IMR-90 (cell line): Measurements from ENCODE around the gene TIAM1. TPM values are rescaled to one million over a fixed set of nuclear protein-coding genes. Genes with fewer than 3 reads are reported as not detected.

ENCODE experiments used
- ATAC-seq: fragments of 200-7000 bp; cut with Tn5 transposase; 2 replicates; pipeline ENCODE4 v1.9.1; 2020; ENCODE audit warnings: low read depth, mild to moderate bottlenecking, moderate library complexity
- BruUV-seq: library from RNA; stranded (reverse); fragments of 400-500 nt; replicated peaks from 2 replicates; lab custom pipeline; 2021; lab: Mats Ljungman, UMichigan
- CTCF ChIA-PET: fragments of 300-600 bp; formaldehyde crosslinking; extraction: SDS; loops from one replicate; lab custom pipeline; 2021; ENCODE audit warnings: antibody characterized with exemption; lab: Yijun Ruan, JAX
- POLR2A ChIA-PET: fragments of 300-600 bp; sonication (Branson Sonifier 250); formaldehyde crosslinking; loops from one replicate; lab custom pipeline; 2022; ENCODE audit warnings: antibody characterized with exemption; ENCODE audit not compliant: unreplicated experiment; lab: Charles Lee
- DNase-seq: peaks from one replicate; pipeline ENCODE4 v3.0.0; 2013
- H2AFZ ChIP-seq: replicated peaks from 2 replicates; pipeline ENCODE3; 2013; ENCODE audit warnings: low read length, mild to moderate bottlenecking; ENCODE audit not compliant: poor library complexity
- H2AK5ac ChIP-seq: 2 replicates; pipeline ENCODE4 v1.6.1; 2013; ENCODE audit warnings: low read depth, low read length, inconsistent platforms
- H2AK9ac ChIP-seq: replicated peaks from 2 replicates; pipeline ENCODE3; 2013; ENCODE audit warnings: mild to moderate bottlenecking, low read depth, low read length, moderate library complexity; ENCODE audit not compliant: poor library complexity
- H2BK120ac ChIP-seq: 2 replicates; pipeline ENCODE4 v1.6.1; 2013; ENCODE audit warnings: low read depth, low read length, inconsistent platforms
- H2BK15ac ChIP-seq: 3 replicates; pipeline ENCODE4 v1.6.1; 2013; ENCODE audit warnings: low read depth, low read length, inconsistent platforms
- H2BK20ac ChIP-seq: 2 replicates; pipeline ENCODE4 v1.6.1; 2013; ENCODE audit warnings: low read depth, mild to moderate bottlenecking, inconsistent platforms, low read length, moderate library complexity
- H2BK5ac ChIP-seq: 2 replicates; pipeline ENCODE4 v1.6.1; 2013; ENCODE audit warnings: mild to moderate bottlenecking, low read depth, low read length, inconsistent platforms; ENCODE audit not compliant: poor library complexity, severe bottlenecking
- H3K14ac ChIP-seq: replicated peaks from 2 replicates; pipeline ENCODE4 v1.6.1; 2013; ENCODE audit warnings: low read depth, low read length, inconsistent platforms
- H3K18ac ChIP-seq: 2 replicates; pipeline ENCODE4 v1.6.1; 2013; ENCODE audit warnings: low read depth, low read length, control low read depth
- H3K23ac ChIP-seq: 2 replicates; pipeline ENCODE4 v1.6.1; 2013; ENCODE audit warnings: low read depth, low read length, inconsistent platforms
- H3K27ac ChIP-seq: 2 replicates; pipeline ENCODE4 v1.5.1; 2013; ENCODE audit warnings: mild to moderate bottlenecking, control low read depth, low read length; ENCODE audit not compliant: insufficient read depth
- H3K27me3 ChIP-seq: 2 replicates; pipeline ENCODE4 v1.6.1; 2013; ENCODE audit warnings: low read length; ENCODE audit not compliant: control insufficient read depth, insufficient read depth
- H3K36me3 ChIP-seq: 2 replicates; pipeline ENCODE4 v1.6.1; 2013; ENCODE audit warnings: low read length, mixed read lengths; ENCODE audit not compliant: control insufficient read depth, insufficient read depth
- H3K4ac ChIP-seq: 2 replicates; pipeline ENCODE4 v1.6.1; 2013; ENCODE audit warnings: low read depth, low read length, inconsistent platforms
- H3K4me1 ChIP-seq: 2 replicates; pipeline ENCODE4 v1.6.1; 2013; ENCODE audit warnings: low read length, mixed read lengths; ENCODE audit not compliant: control insufficient read depth, insufficient read depth
- H3K4me2 ChIP-seq: 2 replicates; pipeline ENCODE4 v1.6.1; 2013; ENCODE audit warnings: low read depth, mild to moderate bottlenecking, control low read depth, low read length, moderate library complexity
- H3K4me3 ChIP-seq: 2 replicates; pipeline ENCODE4 v1.5.1; 2013; ENCODE audit warnings: low read depth, mild to moderate bottlenecking, control low read depth, low read length, moderate library complexity; ENCODE audit not compliant: insufficient read depth
- H3K56ac ChIP-seq: 2 replicates; pipeline ENCODE4 v1.6.1; 2013; ENCODE audit warnings: low read length, inconsistent platforms; ENCODE audit not compliant: insufficient read depth; ENCODE audit errors: extremely low read depth
- H3K79me1 ChIP-seq, 2 experiments: 2 replicates each; pipeline ENCODE4 v1.6.1; 2013; ENCODE audit warnings: low read length in 2 of 2, inconsistent platforms in 1 of 2, low read depth in 1 of 2
- H3K9ac ChIP-seq: 2 replicates; pipeline ENCODE4 v1.6.1; 2013; ENCODE audit warnings: low read depth, low read length, control low read depth
- H3K9me1 ChIP-seq: 2 replicates; pipeline ENCODE4 v1.6.1; 2013; ENCODE audit warnings: low read length, inconsistent platforms; ENCODE audit not compliant: insufficient read depth
- H3K9me3 ChIP-seq: 2 replicates; pipeline ENCODE4 v1.6.1; 2013; ENCODE audit warnings: low read length; ENCODE audit not compliant: control insufficient read depth, insufficient read depth
- H4K20me1 ChIP-seq: 2 replicates; pipeline ENCODE4 v1.6.1; 2013; ENCODE audit warnings: low read length, inconsistent platforms; ENCODE audit not compliant: insufficient read depth
- H4K5ac ChIP-seq: 2 replicates; pipeline ENCODE4 v1.6.1; 2013; ENCODE audit warnings: mild to moderate bottlenecking, low read depth, low read length, control low read depth
- H4K8ac ChIP-seq, 2 experiments: 2 replicates each; pipeline ENCODE4 v1.6.1; 2013; ENCODE audit warnings: low read depth in 2 of 2, low read length in 2 of 2, control low read depth in 1 of 2, inconsistent platforms in 1 of 2
- H4K91ac ChIP-seq: 2 replicates; pipeline ENCODE4 v1.6.1; 2013; ENCODE audit warnings: low read depth, low read length, inconsistent platforms; ENCODE audit not compliant: insufficient read depth
- CEBPB ChIP-seq: IDR thresholded peaks from 2 replicates; pipeline ENCODE4 v1.6.1; 2012; ENCODE audit warnings: low read depth, low read length, improper control_type of control experiment
- CHD1 ChIP-seq: IDR thresholded peaks from 2 replicates; pipeline ENCODE4 v1.6.1; 2012; ENCODE audit warnings: low read depth, low read length, improper control_type of control experiment
- FOS ChIP-seq: fragments of 150-350 bp; IDR thresholded peaks from 2 replicates; pipeline ENCODE4 v1.6.1; 2016; ENCODE audit warnings: low read depth, low read length
- MAFK ChIP-seq: IDR thresholded peaks from 2 replicates; pipeline ENCODE4 v1.6.1; 2012; ENCODE audit warnings: low read depth, low read length, improper control_type of control experiment
- MAZ ChIP-seq: IDR thresholded peaks from 2 replicates; pipeline ENCODE4 v1.6.1; 2012; ENCODE audit warnings: low read depth, mild to moderate bottlenecking, low read length, improper control_type of control experiment, moderate library complexity, borderline replicate concordance
- MXI1 ChIP-seq: IDR thresholded peaks from 2 replicates; pipeline ENCODE4 v1.6.1; 2012; ENCODE audit warnings: low read depth, mild to moderate bottlenecking, low read length, moderate library complexity, borderline replicate concordance
- POLR2A ChIP-seq: IDR thresholded peaks from 2 replicates; pipeline ENCODE4 v1.6.1; 2012; ENCODE audit warnings: mild to moderate bottlenecking, low read depth, low read length
- RAD21 ChIP-seq: IDR thresholded peaks from 2 replicates; pipeline ENCODE4 v1.6.1; 2012; ENCODE audit warnings: low read length, improper control_type of control experiment
- RCOR1 ChIP-seq: IDR thresholded peaks from 2 replicates; pipeline ENCODE4 v1.6.1; 2012; ENCODE audit warnings: mild to moderate bottlenecking, low read length, improper control_type of control experiment; ENCODE audit not compliant: insufficient replicate concordance
- SMC3 ChIP-seq: fragments of 150-350 bp; IDR thresholded peaks from 2 replicates; pipeline ENCODE4 v1.6.1; 2016; ENCODE audit warnings: low read depth, mild to moderate bottlenecking, antibody characterized with exemption, low read length, moderate library complexity
- whole genome bisulfite sequencing, 2 experiments: methylation state at CpG; one replicate each; pipeline versions ENCODE4 v1.1.5 to v1.1.7; 2013; ENCODE audit warnings: missing lambda C conversion rate in 2 of 2; ENCODE audit not compliant: insufficient read length in 1 of 2; ENCODE audit errors: extremely low coverage in 2 of 2; 5-methylcytosine and 5-hydroxymethylcytosine counted together
- dilution Hi-C: fragments of 300-500 bp; cut with HindIII; formaldehyde crosslinking; loops from one replicate; pipeline ENCODE4 v1.14.3; 2018; ENCODE audit warnings: low sequenced_read_pairs; ENCODE audit not compliant: unreplicated experiment
- in situ Hi-C: fragments of 300-500 bp; cut with MboI; formaldehyde crosslinking; loops from 3 replicates; pipeline ENCODE4 v1.14.3; 2019; ENCODE audit warnings: low sequenced_read_pairs, inconsistent platforms, mixed read lengths
- intact Hi-C: fragments of 100-400 bp; cut with micrococcal nuclease; formaldehyde crosslinking; loops from 2 replicates; pipeline ENCODE4 v1.10.0; 2022
- polyA plus RNA-seq, 3 experiments: library from polyadenylated mRNA; depleted of rRNA; stranded (reverse); fragments of >200 nt; gene quantifications; 2 replicates each; pipeline ENCODE4 v1.2.3, GENCODE V29; 2012; ENCODE audit warnings: low replicate concordance in 1 of 3
- total RNA-seq: library from RNA; depleted of rRNA; stranded (reverse); fragments of >200 nt; gene quantifications from 2 replicates; pipeline ENCODE4 v1.2.3, GENCODE V29; 2012
- TF ChIP-seq, protein P1 (sequence below): fragments of 150-350 bp; IDR thresholded peaks from 2 replicates; pipeline ENCODE4 v1.6.1; 2016; ENCODE audit warnings: low read depth, mild to moderate bottlenecking, low read length, moderate library complexity, borderline replicate concordance
- TF ChIP-seq, protein P2 (sequence below): fragments of 150-350 bp; IDR thresholded peaks from 2 replicates; pipeline ENCODE4 v1.6.1; 2017; ENCODE audit warnings: mild to moderate bottlenecking, antibody characterized with exemption, low read length, low read depth
- TF ChIP-seq, protein P3 (sequence below): conservative IDR thresholded peaks from 2 replicates; pipeline ENCODE4 v1.5.1; 2012; ENCODE audit warnings: mild to moderate bottlenecking, low read depth, low read length, improper control_type of control experiment

Gene TIAM1
- total and polyA plus RNA-seq, 2 of the 4 experiments (the other 2 are of a cell fraction), result 2.9 to 9.3 TPM

DNA sequence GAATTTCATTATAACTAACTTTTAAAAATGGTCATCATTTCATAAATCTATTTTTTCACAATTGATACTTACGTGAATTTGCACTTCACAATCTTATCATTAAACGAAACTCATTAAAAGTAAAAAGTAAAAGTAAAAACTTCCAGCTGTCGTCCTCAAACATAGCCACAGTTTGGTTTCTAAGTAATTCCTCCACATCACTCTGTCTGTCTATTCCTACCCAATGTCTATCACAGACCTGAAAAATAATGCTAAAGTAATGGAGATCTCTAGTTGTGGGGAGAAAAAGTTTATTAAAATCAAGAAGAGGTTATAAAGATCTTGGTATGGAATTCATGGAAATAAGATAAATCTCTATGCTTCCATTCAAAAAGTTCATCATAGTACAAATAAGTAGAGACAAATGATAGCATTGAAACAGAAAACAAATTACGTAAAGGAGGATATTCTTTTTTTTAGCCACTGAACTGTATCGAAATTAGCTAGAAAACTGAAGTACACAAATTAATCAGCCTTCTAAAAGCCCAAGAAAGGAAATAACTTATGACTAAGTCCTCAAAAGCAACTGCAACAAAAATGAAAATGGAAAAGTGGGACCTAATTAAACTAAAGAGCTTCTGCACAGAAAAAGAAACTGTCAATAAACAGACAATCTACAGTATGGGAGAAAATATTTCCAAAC, 148.6 kb downstream of the TIAM1 start:
- Histone ChIP-seq H2AK9ac (no peak overlapping the region), H4K91ac (no peak overlapping the region), H2BK120ac (no peak overlapping the region), H3K4me3 (no peak overlapping the region), H4K8ac (no peak overlapping the region), H3K18ac (no peak overlapping the region), H3K56ac (no peak overlapping the region), H3K14ac (no peak overlapping the region), H3K79me1 (no peaks in the 10 kb centered on the region), H3K27me3 (no peaks in the 10 kb centered on the region), H4K5ac (no peak overlapping the region), H2AK5ac (no peak overlapping the region), H3K27ac (no peak overlapping the region), H3K36me3 (no peaks in the 10 kb centered on the region), H3K9me1 (no peaks in the 10 kb centered on the region), H3K9me3 (no peaks in the 10 kb centered on the region), H2BK5ac (no peak overlapping the region), H3K4me2 (no peak overlapping the region), H2BK20ac (no peak overlapping the region), H4K20me1 (no peaks in the 10 kb centered on the region), H3K9ac (no peak overlapping the region), H2BK15ac (no peak overlapping the region), H3K23ac (no peak overlapping the region), H2AFZ (no peak overlapping the region), H3K4ac (no peak overlapping the region), H3K4me1 (peaks cover 2% of the 10 kb centered on the region; the same call in 1 of the 2 replicates)
- intact Hi-C loops, result no loop called here
- no TSS peak for BruUV-seq
- ATAC-seq, result no peak
- TF ChIP-seq RAD21, result no peak
- no peak for TF ChIP-seq MXI1
- TF ChIP-seq CEBPB, result no peak
- TF ChIP-seq, protein P1, sequence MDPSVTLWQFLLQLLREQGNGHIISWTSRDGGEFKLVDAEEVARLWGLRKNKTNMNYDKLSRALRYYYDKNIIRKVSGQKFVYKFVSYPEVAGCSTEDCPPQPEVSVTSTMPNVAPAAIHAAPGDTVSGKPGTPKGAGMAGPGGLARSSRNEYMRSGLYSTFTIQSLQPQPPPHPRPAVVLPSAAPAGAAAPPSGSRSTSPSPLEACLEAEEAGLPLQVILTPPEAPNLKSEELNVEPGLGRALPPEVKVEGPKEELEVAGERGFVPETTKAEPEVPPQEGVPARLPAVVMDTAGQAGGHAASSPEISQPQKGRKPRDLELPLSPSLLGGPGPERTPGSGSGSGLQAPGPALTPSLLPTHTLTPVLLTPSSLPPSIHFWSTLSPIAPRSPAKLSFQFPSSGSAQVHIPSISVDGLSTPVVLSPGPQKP, result no peak
- TF ChIP-seq, protein P2, sequence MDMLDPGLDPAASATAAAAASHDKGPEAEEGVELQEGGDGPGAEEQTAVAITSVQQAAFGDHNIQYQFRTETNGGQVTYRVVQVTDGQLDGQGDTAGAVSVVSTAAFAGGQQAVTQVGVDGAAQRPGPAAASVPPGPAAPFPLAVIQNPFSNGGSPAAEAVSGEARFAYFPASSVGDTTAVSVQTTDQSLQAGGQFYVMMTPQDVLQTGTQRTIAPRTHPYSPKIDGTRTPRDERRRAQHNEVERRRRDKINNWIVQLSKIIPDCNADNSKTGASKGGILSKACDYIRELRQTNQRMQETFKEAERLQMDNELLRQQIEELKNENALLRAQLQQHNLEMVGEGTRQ, result no peak
- TF ChIP-seq MAZ, result no peak
- no peak for TF ChIP-seq SMC3
- TF ChIP-seq MAFK, result no peak
- TF ChIP-seq, protein P3, sequence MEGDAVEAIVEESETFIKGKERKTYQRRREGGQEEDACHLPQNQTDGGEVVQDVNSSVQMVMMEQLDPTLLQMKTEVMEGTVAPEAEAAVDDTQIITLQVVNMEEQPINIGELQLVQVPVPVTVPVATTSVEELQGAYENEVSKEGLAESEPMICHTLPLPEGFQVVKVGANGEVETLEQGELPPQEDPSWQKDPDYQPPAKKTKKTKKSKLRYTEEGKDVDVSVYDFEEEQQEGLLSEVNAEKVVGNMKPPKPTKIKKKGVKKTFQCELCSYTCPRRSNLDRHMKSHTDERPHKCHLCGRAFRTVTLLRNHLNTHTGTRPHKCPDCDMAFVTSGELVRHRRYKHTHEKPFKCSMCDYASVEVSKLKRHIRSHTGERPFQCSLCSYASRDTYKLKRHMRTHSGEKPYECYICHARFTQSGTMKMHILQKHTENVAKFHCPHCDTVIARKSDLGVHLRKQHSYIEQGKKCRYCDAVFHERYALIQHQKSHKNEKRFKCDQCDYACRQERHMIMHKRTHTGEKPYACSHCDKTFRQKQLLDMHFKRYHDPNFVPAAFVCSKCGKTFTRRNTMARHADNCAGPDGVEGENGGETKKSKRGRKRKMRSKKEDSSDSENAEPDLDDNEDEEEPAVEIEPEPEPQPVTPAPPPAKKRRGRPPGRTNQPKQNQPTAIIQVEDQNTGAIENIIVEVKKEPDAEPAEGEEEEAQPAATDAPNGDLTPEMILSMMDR, result no peak
- TF ChIP-seq FOS, result no peak
- no peak for TF ChIP-seq CHD1
- TF ChIP-seq RCOR1, result no peak
- TF ChIP-seq POLR2A, result no peak
- dilution Hi-C loops, result no loop called here
- ChIA-PET CTCF (interaction anchor here (0.7 to 1.9 kb wide), 6 partner anchors 15 to 395 kb away, joined by 3 to 9 read pairs (median 4); no protein-coding TSS in a partner anchor), POLR2A (no interaction called here)
- no CpG with 5 or more reads among the region's 5 CpGs for WGBS, 2 experiments
- DNase-seq, result no peak
- in situ Hi-C loops, result loop anchor here (5.0 kb wide), 1 partner anchor 387 kb away; no protein-coding TSS in a partner anchor
